GM18499 (cell line): ENCODE results near the gene AP5S1.
"Not testable (repeated sequence)": the region's sequence is repeated elsewhere in the genome, so short reads cannot be mapped to it uniquely, and the experiment has no call there.

ENCODE experiments used
- ATAC-seq: cut with Tn5 transposase; IDR thresholded peaks from one replicate; pipeline ENCODE4 v1.9.1; 2021; ENCODE audit warnings: moderate number of reproducible peaks; ENCODE audit not compliant: insufficient read depth, unreplicated experiment

AP5S1 gene

DNA sequence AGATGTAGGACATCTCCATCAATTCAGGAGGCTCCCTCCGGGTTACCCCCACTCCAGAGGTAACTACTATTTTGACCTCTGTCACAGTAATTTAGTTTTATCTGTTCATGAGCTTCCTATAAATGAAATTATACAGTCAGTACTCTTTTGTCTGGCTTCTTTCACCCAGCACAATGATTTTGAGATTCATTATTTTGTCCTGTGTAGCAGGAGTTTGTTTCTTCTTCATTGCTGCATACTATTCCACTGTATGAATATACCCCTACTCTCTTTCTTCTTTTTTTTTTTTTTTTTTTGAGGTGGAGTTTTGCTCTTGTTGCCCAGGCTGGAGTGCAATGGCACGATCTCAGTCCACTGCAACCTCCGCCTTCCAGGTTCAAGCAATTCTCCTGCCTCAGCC is 11.8 kb upstream of the AP5S1 start:
- ATAC-seq = no peak

DNA sequence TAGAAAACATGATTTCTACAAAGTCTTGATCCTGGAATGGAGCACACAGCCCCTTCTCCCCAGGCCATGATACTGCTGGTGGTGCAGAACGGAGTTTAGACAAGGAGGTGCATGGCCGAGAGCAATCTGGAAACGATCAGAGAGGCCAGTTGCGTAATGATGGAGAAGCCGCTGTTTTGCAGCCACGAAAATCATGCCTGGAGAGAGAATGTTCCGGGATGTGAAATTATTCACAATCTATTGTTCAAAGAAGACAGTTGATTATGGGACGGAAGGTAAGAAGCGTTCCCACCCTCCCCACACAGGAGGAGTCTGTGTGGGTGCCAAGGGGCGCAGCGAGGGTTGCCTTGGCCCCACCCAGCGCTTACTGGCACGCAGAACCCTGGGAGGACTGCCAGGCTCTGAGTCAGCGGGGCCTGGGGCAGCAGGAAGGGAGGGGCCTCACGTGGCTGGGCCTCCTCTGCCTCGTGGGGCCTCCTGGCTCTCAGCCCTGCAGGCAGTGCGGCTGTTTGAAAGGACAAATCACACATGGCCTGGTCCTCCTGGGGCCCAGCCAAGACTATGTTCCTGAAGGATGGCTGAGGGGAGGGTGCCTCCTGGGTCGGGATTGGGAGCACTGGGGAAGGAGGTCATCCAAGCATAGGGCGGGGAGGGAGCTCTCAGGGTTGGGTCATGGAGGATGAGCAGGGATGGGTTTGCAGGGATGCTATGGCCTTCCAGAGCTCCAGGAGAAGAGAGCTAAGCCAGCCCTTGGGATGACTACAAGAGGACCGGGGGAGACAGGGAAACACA is 8.7 kb upstream of the AP5S1 start:
- no peak for ATAC-seq

DNA sequence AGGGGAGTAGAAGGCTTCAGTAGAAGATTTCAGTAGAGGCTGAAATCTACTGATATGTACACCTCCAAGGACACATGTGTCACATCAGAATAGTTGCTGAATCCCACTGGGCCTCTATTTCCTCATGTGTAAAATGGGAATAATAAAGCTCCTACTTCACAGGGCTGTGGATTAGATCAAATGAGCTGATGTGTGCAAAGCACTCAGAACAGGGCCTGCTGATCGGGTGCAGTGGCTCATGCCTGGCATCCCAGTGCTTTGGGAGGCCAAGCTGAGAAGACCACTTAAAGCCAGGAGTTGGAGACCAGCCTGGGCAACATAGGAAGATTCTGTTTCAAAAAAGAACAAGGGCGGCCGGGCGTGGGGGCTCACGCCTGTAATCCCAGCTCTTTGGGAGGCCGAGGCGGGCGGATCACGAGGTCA is 8.1 kb upstream of the AP5S1 start:
- no peak for ATAC-seq

DNA sequence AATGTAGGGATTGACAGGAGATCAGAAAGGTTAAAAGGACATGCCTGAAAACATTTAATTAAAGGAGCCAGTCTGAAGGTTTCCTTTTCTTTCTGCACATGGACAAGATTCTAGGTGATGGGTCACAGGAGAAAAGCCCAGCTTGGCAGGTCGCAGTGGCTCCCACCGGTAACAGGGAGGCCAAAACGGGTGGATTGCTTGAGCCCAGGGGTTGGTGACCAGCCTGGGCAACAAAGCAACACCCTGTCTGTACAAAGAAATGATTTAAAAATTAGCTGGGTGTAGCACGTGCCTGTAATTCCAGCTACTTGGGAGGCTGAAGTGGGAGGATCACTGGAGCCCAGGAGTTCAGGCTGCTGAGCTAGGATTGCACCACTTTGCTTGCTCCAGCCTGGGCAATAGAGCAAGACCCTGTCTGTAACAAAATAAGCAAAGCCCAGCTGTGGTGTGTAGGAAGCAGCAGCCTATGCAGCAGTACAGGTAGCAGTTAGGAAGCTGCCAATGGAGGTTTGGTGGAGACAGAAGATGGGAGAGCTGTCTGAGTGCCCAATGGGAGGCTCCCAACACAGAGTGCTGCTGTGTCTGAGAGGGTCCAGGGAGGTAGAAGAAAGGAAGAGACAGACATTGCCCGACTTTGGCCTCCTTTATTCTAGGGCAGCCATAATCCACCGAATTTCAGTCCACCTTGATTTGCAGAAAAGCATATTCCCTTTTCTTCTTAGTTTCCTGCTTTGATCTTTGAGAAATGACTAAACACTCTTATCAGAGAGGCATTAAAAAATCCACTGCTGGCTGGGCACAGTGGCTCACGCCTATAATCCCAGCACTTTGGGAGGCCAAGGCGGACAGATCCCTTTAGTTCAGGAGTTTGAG is 7.1 kb upstream of the AP5S1 start:
- ATAC-seq = no peak

DNA sequence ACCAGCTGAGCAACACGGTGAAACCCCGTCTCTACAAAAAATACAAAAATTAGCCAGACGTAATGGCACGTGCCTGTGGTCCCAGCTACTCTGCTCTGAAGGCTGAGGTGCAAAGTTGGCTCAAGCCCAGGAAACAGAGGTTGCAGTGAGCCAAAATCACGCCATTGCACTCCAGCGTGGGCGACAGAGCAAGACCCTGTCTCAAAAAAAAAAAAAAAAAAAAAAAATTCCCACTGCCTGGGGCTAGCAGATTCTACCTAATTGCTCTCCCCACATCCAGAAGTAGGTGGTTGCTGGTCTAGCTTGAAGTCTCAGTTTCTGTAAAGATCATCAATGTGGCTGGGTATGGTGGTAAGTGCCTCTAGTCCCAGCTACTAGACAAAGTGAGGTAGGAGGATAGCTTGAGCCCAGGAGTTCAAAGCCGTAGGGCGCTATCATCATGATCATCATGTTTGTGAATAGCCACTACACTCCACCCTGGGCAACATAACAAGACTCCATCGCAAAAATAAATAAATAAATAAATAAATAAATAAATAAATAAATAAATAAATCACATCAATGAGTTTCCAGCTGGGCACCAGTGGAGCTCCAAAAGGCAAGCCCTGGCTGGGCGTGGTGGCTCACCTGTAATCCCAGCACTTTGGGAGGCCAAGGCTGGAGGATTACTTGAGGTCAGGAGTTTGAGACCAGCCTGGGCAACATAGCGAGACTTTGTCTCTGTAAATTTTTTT is 6.3 kb upstream of the AP5S1 start:
- no peak for ATAC-seq

DNA sequence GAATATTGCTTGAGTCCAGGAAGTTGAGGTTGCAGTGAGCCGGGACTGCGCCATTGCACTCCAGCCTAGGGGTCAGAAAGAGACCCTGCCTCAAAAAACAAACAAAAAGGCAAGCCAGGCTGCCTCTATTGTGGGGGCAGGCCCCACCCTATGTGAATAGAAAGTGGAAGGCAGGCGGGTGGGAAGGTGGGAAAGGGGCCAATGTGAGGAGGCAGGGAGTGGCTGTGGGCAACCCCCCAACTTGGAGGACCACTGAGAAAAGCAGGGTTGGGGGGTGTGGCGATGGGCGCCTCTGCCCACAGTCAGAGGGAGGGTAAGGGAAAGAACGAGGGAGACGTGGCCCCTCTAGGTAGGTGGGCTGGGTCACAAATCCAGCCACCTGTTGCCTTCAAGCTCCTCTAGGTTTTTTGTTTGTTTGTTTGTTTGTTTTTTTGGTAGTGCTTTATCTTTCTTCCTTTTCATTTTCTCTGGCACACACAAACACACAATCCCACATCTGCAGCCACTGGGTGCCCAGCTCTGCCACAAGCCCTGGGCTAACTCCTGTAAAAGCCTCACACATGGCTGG is 5.3 kb upstream of the AP5S1 start:
- no peak for ATAC-seq

DNA sequence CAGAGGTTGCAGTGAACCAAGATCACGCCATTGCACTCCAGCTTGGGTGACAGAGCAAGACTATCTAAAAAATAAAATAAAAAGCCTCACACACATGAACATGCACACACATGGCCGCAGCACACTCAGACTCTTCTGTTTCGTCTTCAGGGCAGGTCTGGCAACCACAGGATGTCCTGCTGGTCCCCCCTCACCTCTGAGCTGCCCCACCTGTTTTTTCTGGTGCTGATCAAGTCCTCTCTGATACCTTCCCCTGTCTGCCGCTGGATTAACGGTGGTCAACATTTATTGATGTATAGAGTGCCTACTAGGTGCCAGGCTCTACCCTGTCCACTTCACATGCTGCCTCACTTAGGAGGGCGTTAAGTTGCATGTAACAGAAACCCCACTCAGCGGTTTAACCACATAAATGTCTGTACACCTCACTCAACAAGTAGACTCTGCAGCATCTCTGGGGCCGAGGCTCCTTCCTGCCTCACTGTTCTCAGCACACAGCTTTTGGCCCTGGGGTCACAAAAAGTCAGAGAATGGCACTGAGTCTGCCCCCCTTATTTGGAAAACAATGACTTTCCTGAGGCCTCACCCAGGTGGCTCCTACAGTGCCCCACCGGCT is 4.5 kb upstream of the AP5S1 start:
- ATAC-seq = no peak

DNA sequence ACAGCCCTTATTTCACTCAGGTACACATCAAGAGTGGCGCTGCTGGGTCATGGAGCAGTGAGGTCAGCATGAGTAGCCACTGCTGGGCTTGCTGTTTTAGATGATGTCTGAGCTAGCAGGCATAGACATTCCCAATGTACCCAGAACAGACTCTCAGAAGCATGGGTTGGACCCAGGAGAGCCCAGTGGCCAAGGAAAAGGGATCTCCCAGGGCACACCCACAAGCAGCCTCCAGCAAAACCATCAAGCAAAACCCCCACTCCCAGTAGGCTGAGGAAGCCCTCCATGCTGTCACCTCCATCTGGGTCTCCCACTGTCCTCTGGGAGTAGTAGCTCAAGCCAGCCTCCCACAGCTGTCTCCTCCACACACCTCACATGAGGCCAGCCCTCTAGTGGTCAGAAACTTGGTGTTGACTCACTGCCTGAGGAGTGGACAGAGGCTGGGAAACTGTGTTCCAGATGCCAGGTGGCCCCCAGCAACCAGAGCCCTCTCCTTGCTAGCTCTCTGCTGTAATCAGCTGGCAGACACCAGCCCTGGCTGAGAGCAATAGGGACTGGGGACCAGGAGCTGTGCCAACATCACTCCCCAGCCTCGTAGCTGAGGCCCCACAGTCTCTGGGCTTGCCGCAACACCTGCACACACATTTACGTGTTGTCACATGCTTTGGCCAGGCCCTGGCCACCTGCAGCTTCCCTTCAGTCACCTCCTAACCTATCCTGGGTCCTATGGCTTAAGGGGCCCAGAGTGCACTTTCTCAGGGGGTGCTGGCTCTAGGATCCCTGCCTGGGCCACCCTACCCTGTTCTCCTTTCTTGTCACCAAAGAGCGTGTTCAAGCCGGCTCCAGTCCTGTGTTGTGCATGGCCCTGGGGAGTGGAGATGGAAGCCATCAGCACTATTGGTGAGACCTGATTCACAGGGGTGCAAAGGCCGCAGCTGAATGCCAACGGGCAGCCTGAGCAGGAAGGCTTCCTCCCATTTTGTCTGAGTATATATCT is 1.9 kb upstream of the AP5S1 start:
- no peak for ATAC-seq

DNA sequence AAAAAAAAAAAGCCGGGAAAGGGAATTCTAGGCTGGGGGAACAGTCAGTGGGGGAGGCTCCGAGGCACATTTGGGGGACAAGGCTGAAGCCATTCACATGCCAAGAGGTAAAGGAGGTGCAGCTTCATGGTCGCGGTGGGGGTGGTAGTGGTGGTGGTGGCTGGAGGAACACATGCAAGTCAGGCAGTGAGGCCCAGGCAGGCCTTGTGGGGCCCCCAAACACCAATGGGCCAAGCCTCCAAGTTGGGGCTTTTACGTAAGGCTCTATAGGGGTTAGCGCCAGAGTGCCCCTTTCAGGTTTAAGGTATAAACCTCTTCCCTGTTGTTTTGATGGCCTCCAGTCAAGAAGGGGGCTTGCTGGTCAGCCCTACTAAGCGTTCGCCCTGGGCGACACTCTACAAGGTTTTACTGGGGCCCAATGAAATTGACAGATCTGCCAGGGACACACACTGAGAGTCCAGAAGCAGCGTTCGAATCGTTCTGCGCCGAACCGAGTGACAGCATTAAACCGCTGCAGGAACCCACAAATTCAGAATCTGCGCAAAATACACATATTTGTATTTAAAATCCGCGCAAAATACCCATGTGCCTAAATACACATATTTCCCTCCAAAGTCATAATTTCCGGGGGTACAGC is 818 bp upstream of the AP5S1 start:
- ATAC-seq = no peak

DNA sequence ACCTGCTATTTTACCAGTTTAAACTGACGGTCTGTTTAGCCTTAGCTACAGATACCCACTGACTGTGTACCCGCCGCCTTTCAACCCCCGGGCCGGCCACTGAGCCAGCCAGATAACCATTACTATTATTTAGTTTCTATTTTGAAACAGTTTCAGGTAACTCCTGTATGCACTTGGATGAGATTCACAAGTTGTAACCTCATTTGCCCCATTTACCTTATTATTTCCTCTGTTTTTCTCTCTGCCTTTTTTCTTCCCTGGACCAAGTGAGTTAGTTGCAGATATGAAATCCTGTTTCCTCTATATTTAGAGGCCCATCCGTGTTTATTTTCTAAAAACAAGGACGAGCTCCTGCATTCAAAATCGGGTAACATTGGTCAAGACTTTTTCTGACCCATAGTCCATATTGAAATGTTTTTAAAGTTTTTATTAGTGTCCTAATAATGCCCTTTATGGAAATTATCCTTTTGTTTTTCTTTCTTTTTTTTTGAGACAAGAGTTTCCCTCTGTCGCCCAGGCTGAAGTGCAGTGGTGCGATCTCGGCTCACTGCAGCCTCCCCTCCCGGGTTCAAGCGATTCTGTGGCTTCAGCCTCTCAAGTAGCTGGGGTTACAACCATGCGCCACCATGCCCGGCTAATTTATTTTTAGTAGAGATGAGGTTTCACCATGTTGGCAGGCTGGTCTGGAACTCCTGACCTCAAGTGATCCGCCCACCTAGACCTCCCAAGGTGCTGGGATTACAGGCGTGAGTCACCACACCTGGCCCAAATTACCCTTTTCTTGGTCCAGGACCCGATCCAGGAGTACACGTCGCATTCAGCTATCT is 767 bp downstream of the AP5S1 start:
- ATAC-seq = no peak

DNA sequence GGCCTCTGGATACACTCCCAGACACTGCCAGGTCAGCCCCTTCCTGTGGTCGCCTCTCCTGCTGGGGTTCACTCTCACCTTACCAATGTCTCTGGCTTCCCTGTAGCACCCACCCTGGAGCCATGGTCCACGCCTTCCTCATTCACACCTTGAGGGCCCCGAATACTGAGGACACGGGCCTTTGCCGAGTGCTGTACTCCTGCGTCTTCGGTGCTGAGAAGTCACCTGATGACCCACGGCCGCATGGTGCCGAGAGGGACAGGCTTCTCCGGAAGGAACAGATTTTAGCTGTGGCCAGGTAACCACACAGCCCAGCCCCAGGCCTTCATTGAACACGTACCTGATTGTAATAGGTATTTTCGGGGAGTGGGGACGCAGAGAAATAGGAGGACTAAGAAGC is 1.6 kb downstream of the AP5S1 start:
- no peak for ATAC-seq

DNA sequence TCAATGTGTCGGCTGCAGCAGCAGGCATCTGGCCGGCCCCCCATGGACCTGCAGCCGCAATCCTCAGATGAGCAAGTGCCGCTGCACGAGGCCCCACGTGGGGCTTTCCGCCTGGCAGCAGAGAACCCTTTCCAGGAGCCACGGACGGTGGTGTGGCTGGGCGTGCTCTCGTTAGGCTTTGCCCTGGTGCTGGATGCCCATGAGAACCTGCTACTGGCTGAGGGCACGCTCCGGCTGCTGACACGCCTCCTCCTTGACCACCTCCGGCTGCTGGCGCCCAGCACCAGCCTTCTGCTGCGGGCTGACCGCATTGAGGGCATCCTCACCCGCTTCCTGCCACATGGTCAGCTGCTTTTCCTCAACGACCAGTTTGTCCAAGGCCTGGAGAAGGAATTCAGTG is 3.5 kb downstream of the AP5S1 start:
- no peak for ATAC-seq

DNA sequence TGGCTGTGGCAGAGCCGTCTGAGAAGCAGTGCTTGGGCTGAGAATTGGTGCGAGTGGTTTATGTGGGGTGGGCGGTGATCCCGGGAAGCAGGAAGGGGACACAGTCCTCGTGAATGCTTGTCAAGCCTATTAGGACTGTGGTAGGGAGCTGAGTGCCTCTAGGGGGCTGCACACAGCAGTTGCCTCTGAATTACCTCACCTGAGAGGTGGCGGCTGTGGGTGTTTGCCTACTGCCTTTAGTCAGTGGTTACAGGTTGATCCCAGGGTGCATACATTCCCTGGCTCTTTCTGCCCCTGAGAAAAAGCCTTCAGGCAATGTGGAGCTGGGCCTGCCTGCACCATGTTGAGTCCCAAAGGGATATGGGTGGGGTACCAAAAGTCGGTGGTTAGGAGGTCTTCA is 5.2 kb downstream of the AP5S1 start:
- no peak for ATAC-seq

DNA sequence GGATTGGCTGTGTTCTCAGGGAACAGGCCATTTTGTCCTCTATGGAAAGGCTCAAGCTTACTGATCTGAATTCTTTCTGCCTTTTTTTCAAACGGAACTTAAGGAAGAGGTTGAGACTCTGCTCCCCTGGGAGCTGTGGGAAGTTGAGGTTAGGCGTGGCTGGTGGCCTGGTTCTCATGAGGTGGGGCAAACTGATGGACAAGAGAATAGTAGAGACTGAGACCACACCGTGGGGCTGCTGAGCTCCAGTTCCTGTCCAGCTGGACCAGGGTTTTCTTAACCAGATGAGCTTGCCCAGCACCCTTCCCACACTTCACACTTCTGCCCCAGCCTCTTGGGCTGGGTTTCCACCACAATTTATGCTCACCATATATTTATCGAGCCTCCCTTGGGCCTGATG is 6.1 kb downstream of the AP5S1 start:
- ATAC-seq = no peak

DNA sequence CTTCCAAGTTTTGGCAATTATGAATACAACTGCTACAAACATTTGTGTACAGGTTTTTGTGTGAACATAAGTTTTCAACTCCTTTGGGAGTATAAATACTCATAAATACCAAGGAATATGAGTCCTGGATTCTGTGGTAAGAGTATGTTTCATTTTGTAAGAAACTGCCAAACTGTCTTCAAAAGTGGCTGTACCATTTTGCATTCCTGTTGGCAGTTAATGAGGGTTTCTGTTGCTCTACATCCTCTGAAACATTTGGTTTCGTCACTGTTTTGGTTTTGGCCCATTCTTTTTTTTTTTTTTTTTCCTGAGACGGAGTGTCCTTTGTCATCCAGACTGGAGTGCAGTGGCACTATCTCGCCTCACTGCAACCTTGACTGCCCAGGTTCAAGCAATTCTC is 8.5 kb downstream of the AP5S1 start:
- no peak for ATAC-seq

DNA sequence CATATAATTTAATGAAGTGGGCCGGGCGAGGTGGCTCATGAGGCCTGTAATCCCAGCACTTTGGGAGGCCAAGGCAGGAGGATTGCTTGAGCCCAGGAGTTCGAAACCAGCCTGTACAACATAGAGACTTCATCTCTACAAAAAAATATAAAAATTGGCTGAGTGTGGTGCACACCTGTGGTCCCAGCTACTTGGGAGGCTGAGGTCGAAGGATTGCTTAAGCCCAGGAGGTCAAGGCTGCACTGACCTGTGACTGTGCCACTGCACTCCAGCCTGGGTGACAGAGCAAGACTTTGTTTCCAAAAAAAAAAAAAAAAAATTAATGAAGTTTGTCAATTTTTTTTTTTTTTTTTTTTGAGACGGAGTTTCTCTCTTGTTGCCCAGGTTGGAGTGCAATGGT is 9.5 kb downstream of the AP5S1 start:
- ATAC-seq = not testable (repeated sequence)

DNA sequence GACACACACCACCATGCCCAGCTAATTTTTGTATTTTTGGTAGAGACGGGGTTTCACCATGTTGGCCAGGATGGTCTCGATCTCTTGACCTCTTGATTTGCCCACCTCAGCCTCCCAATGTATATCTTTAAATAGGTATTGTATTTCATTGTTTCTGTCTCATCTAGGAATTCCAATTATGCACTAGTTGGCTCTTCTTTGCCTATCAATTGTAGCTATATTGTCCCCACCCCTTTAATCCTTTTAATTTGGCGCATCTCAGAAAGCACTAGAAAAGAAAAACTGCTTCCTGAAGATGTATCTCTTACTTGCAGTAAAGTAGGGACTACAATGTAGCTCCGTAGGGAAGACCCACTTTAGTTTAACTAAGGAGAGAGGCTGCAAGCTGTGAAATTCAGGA is 15.8 kb downstream of the AP5S1 start:
- no peak for ATAC-seq

DNA sequence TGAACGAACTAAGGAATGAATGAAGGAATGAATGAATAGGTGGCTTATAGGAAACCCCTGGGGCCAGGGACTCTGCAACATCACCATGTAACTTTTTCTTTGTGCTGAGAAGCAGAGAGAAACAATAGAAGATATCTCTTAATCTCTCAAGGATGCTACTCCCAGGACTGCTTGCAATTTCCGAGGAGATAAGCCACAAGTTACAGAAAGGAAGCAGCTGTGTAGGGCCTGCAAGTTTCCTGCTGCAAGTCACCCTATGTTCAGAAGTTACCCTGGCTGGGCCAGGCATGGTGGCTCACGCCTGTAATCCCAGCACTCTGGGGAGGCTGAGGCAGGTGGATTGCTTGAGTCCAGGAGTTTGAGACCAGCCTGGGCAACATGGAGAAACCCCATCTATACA is 19.0 kb downstream of the AP5S1 start:
- no peak for ATAC-seq
